GM08714 (cell line): Measurements from ENCODE around the gene UPK3B.
A peak's percentile ranks its signal among the peaks of the same experiment; 100 is the strongest.
"Not testable (repeated sequence)": the region's sequence is repeated elsewhere in the genome, so short reads cannot be mapped to it uniquely, and the experiment has no call there.

Experiments
- H3K4me3 ChIP-seq: fragments of 200-500 bp; sonication (Bioruptor generic); 2 replicates; pipeline ENCODE4 v1.5.1; 2014; ENCODE audit warnings: mild to moderate bottlenecking, low read length, inconsistent platforms
- ZNF274 ChIP-seq: IDR thresholded peaks from 2 replicates; pipeline ENCODE4 v1.6.1; 2012; ENCODE audit warnings: mild to moderate bottlenecking, low read depth, low read length

UPK3B gene

DNA sequence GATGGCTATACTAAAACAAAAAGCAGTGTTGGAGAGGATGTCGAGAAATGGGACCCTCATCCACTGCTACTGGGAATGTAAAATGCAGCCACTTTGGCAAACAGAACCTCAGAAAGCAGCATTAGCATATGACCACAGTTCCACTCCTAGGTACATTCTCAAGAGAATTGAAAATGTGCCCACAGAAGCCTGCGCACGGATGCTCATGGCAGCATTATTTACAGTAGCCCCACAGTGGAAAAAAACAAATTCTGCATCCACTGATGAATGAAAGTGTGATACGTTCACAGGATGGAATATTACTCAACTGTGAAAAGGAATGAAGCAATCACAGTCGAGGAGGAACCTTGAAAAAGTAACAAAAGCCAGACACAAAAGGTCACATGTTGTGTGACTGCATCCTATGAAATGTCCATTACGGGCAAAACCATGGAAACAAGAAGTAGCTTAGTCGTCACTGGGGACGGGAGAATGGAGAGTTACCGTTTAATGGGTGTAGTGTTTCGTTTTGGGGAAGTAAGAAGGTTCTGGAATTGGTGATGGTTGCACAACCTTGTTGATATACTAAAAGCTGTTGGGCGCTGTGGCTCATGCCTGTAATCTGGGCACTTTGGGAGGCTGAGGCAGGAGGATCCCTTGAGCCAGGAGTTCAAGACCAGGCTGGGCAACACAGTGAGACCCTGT lies 2.5 kb upstream of the UPK3B start:
- no peak overlapping the region for H3K4me3 ChIP-seq
- no peak for TF ChIP-seq ZNF274

DNA sequence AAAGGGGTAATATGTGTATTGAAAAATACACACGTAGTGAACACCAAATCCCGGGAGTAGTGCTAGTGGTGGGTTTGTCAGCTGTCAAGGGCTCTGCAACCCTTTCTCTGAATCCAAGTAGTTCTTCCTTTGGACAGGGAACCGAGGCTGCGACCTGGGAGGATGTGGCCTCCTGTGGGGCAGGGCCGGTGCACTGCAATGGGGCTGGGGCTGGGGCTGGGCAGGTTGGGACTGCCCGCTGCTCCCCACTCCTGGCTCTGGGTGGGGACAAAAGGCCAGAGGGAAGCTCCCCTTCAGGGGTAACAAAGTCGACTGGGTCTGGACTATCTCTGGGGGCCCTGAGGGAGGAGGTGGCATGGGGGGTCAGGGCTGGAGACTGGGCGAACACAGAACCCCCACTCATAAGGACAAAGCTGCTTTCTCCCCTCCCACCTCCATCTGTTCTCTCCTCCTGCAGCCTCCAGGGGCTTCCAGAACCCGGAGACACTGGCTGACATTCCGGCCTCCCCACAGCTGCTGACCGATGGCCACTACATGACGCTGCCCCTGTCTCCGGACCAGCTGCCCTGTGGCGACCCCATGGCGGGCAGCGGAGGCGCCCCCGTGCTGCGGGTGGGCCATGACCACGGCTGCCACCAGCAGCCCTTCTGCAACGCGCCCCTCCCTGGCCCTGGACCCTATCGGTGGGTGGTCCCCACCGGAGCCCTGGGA lies 1.0 kb downstream of the UPK3B start:
- not testable (repeated sequence) for H3K4me3 ChIP-seq

DNA sequence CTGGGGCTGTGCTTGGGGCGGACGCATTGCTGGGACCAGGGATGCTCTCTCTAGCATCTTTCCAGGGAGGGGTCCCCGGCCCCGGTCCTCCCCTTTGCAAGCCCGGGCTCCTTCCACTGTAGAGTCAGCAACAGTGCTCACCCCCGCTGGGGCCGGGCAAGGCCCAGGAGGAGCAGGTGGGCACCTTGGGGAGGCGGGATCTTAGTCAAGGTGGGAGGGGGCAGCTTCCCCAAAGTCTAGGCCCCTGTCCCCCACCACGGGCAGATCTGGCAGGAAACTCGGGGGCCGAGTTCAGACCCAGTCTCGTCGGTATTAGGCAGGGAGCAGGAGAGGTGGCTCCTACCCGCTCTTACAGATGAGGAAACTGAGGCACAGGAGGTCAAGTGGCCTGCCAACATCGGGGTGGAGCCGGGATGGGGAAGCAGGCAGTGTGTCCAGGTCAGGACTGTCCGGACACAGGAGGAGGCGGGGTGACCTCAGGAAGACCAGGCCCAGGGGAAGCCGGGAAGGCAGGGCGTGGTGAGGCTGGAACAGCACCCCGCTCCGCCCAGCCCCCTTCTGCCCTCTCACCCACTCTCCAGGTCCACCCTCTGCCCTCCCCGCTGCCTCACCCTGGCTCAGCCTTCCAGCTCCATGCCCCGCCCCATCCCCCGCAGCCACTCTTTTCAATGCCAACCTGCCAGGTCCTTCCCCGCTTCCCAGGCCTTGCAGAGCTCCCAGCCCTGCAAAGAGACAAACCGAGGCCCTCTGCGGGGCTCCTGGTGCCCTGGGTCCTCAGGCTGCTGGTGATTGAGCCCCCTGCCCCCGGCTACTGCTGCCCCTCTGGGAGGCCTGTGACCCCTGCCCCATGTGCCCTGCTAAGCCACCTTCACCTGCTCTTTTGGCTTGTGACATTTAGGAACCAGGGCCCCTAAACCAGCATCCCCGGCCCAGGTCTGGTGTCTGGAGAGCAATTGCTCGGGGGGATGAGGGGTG lies 1.8 kb downstream of the UPK3B start:
- H3K4me3 ChIP-seq: not testable (repeated sequence)

DNA sequence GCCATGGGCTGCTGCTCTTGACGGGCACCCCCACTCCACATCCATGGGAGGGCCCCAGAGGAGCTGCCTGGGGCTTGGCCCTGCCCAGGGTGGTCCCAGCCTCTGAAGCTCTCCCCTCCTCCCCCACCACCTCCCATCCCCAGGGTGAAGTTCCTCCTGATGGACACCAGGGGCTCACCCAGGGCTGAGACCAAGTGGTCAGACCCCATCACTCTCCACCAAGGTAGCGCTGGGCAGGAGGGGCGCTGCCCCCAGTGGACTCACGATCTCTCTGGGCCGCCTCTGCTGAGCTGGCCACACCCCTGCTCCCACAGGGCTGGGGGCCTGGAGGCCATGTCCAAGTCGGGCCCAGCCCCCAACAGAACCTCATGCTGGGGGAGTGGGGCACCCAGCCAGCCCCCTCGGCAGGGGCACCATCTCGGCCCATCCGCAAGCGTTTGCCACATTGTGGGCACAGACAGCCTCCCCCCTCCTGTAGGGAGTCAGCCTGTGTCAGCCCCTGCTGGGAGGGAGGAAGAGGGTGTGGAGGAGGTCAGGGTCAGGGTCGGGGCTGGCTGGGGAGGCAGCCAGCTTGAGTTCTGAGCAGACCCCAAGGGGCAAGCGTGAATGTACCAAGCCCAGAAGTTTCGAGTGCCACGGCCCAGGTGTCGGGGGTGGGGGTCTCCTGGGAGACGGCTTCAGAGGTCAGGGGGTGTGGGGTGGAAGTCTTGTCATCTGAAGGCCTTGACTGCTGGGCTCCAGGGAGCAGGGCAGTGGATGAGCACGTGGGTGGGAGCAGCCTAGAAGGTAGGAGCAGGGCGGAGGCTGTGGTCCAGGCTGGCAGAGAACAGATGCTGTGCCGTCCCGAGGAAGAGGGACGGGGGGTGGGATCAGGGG lies 2.8 kb downstream of the UPK3B start:
- no peak overlapping the region for H3K4me3 ChIP-seq
- TF ChIP-seq ZNF274: no peak

DNA sequence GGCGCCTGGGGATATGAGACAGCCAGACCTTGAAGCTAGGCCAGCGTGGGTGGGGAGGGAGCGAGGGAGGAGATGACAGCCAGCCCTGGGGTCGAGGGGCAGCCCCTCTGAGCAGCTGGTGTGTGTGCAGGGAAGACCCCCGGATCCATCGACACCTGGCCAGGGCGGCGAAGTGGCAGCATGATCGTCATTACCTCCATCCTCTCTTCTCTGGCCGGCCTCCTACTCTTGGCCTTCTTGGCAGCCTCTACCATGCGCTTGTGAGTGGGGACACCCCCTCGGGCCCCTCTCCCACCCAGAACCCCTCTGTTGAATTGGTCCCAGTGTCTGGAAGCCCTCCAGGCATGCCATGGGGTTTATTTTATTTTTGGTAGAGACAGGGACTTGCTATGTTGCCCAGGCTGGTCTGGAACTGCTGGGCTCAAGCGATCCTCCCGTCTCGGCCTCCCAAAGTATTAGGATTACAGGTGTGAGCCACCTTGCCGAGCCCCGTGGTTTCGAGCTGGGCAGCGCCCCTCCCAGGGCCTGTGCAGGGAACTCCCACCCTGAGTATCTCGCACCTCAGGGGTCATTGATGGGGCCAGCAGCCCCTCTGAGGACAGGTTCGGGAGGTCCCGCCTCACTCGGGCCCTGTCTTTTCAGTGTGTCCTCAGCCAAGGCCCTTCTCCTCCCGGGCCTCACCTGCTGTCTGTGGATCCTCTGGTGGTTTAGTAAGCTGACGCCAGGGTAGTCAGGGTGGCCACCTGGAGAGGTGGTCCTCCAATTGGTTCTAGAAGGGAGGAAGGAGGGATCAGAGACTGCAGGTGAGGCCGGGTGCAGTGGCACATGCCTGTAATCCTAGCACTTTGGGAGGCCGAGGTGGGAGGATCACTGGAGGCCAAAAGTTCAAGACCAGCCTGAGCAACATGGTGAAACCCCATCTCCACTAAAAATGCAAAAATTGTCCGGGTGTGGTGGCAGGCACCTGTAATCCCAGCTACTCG lies 3.8 kb downstream of the UPK3B start:
- TF ChIP-seq ZNF274: no peak
- H3K4me3 ChIP-seq: no peak overlapping the region

DNA sequence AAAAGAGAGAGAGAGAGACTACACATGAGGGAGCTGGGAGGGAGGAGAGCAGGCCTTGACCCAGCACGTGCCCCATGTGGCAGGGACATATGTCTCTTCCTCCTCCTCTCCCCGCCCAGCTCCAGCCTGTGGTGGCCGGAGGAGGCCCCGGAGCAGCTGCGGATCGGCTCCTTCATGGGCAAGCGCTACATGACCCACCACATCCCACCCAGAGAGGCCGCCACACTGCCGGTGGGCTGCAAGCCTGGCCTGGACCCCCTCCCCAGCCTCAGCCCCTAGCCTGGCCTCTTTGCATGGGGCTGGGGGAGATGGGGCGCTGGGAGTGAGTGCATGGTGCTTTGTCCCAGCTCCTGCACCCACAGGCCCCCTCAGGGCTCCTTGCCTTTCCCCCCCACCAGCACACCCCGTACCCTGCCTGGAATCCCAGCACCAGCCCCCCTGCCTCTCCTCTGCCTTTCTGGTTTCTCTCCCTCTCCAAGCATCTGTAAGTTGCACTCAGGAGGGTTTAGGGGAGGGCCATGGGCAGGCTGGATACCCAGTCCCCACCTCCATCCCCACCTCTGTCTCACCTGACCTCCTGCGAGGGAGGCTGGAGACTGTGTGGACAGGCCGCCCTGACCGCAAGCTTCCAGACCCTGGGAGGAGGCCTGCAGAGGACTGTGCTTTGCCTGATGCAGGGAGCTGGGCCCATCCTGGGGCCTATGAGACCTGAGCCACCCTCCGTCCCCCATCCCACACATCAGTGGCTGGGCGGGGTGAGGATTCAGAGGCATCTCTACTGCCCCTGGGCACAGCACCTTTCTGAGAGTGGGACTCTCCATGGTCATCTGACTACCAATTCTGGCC lies 4.8 kb downstream of the UPK3B start:
- TF ChIP-seq ZNF274: no peak
- no peak overlapping the region for H3K4me3 ChIP-seq

DNA sequence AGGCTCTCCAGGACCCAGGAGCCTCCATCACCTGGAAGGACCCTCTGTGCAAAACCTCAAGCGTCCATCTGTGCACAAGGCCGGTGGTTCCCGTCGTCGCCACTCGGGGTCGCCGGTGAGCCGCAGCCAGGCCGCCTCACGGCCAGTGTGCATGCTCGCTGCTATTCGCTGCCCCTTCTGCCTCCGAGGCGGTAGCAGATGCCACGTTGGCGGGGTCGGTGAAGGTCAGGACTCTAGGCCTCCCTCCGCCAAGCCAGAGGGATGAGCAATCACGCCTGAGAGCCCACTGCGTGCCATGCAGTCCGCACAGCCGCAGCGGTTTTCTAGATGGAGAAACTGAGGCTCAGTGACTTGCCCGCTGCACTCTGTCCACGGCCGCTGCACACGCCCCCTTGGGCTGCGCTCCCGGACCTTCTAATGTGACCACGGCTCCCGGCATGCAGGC lies 5.7 kb downstream of the UPK3B start:
- no peak for TF ChIP-seq ZNF274
- H3K4me3 ChIP-seq: no peak overlapping the region

DNA sequence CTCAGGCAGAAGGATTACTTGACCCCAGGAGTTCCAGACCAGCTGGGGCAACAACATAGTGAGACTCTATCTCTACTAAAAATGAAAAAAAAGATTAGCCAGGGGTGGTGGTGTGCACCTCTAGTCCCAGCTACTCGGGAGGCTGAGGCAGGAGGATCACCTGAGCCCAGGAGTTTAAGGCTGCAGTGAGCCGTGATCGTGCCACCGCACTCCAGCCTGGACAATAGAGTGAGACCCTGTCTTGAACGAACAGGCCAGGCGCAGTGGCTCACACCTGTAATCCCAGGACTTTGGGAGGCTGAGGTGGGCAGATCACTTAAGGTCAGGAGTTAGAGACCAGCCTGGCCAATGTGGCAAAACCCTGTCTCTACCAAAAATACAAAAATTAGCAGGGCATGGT lies 6.6 kb downstream of the UPK3B start:
- H3K4me3 ChIP-seq: not testable (repeated sequence)

DNA sequence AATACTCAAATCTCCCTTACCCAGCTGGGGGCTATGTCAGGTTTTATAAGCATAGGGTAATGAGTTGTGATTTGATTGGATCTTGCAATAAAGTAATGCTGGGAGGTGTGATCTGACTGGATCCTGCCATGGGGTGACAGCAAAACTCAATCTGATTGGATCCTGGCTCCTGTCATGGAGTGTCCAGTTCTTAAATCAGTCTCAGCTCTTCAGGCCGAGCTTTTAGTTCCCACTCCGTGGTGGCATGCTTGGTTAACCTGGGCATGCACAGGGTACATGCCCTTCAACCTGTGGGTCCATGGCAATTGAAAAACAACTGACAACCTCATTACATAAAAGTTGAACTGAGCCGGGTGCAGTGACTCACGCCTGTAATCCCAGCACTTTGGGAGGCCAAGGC lies 15.8 kb downstream of the UPK3B start:
- not testable (repeated sequence) for H3K4me3 ChIP-seq

DNA sequence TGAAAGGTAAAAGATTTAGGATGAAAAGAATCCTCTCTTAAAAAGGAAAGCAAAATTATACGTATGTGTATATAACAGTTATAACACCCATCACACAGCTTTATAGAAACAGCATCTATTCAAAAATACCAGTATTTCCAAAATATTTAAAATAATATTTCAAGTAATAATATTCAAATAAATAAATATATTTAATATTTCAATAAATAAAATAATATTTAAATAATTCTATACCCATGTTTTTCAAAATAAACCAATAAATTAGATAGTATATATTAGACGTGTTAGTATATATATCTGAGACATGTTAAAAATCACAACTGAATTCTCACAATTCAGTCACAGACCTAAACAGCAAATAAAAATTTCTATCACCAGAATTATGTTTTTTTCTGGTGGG lies 21.3 kb downstream of the UPK3B start:
- not testable (repeated sequence) for H3K4me3 ChIP-seq

DNA sequence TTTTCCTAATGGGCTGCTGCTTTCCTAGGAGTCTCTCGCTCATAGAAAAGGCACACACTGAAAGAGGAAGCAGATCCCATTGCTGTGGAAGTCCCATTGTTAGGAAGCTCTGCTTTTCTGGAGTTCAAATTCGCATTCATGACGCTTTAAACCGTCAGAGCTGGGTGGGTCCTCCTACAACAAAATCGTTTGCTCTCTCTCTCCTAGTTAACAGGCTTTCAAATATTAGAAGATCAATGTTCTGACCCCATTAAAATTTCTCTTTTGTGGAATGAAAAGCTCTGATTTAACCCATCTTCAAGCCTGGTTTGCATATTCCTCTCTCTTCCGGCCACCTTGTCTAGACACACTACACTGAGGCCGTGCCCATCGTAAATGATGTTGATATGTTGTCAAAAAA lies 32.8 kb downstream of the UPK3B start, which contains the start of gene SPDYE16:
TSS of gene SPDYE16 (minus strand) at position 101 of the 400 bp plus-strand sequence. CDS start 1,838 bp downstream, outside the sequence.
- H3K4me3 ChIP-seq: not testable (repeated sequence)

DNA sequence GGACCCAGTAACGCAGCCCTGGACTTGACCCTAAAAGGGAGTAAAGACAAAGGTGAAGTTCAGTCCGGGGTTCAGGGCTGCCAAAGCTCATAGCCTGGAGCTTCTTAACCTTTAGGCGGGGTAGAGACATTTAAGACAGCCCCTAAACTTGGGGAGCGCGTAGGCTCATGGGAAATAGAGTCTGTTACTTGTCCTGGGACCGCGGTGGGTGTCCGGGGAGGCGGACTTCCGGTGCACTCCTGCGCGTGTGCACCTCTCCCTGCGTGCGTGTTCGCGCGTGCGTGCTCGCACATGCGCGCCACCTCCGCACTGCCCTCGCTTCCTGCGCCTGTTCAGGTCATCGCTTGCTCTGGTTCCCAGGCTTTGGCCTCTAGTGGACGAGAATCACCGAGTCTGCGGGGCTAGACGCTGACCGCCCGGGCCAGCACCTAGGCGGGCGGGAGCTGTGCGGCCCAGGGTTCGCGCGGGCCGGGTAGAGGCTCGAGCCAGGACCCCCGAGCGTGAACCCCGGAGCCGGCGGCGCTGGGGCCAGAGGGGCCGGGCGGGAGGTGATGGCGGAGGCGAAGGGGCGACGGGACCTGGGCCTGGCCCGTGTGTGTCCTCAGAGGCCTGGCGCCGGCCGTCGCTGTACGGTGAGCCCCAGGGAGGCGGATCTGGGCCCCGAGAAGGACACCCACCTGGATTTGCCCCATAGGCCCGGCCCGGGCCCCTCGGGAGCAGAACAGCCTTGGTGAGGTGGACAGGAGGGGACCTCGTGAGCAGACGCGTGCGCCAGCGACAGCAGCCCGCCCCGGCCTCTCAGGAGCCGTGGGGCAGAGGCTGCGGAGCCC lies 38.9 kb downstream of the UPK3B start:
- peak overlapping the region; percentile 99 for H3K4me3 ChIP-seq

DNA sequence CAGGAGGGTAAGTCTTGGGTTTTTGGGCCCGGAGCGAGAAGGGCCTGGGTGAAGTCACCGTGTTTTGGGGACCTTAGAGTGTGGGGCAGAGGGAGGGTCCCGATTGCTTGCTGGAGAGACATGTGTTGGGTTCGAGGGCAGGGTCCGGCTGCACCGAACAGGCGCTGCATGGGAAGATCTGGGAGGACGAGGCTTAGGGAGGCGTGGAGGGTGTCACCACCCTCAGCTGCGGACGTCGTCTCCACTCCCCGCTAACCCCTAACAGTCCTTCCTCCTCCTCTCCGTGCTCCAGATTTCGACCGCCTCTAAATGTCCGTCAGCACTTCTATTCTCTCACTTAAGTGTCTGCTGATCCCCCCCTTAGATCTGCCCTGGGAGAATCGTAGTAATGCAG lies 39.5 kb downstream of the UPK3B start:
- peak overlapping the region; percentile 99 for H3K4me3 ChIP-seq

DNA sequence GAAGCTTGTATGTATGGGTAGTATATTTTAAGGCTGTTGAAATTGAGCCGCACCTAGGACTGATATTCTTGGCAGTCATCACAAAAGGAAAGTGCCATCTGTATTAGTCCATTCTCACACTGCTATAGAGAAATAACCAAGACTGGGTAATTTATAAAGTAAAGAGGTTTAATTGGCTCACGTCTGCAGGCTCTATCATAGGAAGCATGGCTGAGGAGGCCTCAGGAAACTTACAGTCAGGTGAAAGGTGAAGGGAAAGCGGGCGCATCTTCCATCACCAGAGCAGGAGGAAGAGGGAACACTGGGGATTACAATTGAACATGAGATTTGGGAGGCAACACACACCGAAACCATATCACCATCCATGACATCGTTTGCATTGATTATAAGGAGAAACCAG lies 41.6 kb downstream of the UPK3B start:
- not testable (repeated sequence) for H3K4me3 ChIP-seq

DNA sequence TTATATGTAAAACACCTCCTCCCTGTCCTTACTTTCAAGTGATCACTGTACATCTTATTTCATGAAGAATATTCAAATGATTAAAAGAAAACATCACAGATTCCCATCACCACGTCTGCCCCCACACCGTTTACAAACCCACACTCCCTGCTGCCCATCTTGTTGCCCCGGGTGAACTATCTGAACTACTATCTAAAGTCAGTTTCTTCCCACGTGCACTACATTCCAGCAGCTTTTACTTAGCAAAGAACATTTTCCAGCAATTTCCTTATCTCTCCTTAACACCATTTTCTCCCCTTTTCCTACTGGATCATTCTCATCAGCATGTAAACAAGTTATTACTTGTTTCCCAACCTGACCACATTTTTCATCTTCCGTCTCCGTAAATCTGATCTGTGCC lies 49.3 kb downstream of the UPK3B start:
- H3K4me3 ChIP-seq: not testable (repeated sequence)

DNA sequence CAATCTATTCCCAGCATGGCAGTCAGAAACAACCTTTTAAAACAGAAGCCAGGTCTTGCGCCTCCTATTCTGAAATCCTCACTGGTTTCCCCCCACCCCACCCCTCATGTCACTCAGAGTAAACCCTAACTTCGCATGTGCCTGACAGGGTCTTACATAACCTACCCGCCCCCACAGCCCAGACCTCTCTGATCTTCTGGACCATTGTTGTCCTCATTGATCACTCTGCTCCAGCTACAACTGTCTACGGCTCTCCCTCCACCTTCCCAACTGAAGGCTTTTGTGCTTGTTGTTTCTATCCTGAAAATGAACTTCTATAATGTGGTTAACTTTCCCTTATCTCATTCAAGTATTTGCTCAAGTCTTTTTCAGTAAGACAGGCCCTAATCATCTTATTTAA lies 49.8 kb downstream of the UPK3B start:
- not testable (repeated sequence) for H3K4me3 ChIP-seq

DNA sequence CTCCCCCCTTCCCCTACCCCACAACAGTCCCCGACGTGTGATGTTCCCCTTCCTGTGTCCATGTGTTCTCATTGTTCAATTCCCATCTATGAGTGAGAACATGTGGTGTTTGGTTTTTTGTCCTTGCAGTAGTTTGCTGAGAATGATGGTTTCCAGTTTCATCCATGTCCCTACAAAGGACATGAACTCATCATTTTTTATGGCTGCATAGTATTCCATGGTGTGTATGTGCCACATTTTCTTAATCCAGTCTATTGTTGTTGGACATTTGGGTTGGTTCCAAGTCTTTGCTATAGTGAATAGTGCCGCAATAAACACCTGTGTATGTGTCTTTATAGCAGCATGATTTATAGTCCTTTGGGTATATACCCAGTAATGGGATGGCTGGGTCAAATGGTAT lies 51.0 kb downstream of the UPK3B start:
- not testable (repeated sequence) for H3K4me3 ChIP-seq
